Stimulated activated naive B cell treated with anti-CD40 and anti-IgM and Interleukin-4, amounts not matched to agents 10 μg/mL and 1 μg/mL and 100 μg/mL, for 72 hours (primary cell): Measurements from ENCODE around the gene PIK3R1.

Source experiments
- ATAC-seq, 2 donors: fragments of 150-1000 bp; cut with Tn5 transposase; replicated peaks; 2 replicates each; pipeline ENCODE4 v1.10.0; 2021; ENCODE audit warnings: moderate library complexity in 1 of 2
- DNase-seq: peaks from one replicate; pipeline ENCODE4 v3.0.0; 2021
- H3K27ac Mint-ChIP-seq: one replicate; pipeline ENCODE4 v1.8.0; 2022; ENCODE audit warnings: mild to moderate bottlenecking, mixed read lengths
- H3K27me3 Mint-ChIP-seq, 2 donors: one replicate each; pipeline ENCODE4 v1.8.0; 2022; ENCODE audit warnings: mixed read lengths in 2 of 2
- H3K36me3 Mint-ChIP-seq, 2 donors: one replicate each; pipeline ENCODE4 v1.8.0; 2022; ENCODE audit warnings: mixed read lengths in 2 of 2, mild to moderate bottlenecking in 1 of 2
- H3K4me1 Mint-ChIP-seq, 2 donors: one replicate each; pipeline ENCODE4 v1.8.0; 2022; ENCODE audit warnings: mixed read lengths in 2 of 2, mild to moderate bottlenecking in 1 of 2
- H3K4me3 Mint-ChIP-seq, 2 donors: one replicate each; pipeline ENCODE4 v1.8.0; 2022; ENCODE audit warnings: mild to moderate bottlenecking in 2 of 2, mixed read lengths in 2 of 2, moderate library complexity in 1 of 2
- H3K9me3 Mint-ChIP-seq, 2 donors: one replicate each; pipeline ENCODE4 v1.8.0; 2022; ENCODE audit warnings: mixed read lengths in 2 of 2, mild to moderate bottlenecking in 1 of 2

PIK3R1 gene

DNA sequence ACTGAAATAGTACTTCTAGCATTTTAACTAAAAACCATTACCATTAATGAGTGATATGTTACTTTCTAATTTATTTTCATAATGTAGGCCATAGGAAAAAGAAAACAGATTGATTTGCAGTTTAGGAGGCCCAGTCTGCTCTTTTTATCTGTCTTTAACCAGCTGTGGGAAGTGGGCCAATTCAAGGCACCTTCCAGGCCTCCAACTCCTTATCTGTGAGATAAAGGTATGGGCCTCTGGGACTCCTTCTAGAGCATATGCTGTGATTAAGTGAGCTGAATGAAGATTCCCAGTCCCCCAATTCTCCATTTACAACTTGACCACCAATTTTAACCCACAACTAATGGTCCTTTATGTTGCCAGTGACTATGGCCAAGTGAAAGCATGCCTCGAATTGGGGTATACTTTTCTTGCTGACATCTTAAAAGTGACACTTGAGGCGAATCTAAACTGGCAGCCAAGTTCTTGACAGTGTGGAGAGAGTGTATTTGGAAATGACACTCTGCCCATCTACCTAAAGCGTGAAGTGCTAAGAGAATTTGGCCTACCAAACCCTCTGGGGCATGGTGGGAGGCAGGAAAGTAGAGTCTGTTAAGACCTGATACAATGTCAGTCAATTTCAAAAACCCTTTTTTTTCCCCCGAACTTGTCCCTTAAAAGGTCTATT is 88.3 kb downstream of the PIK3R1 start:
- Mint-ChIP-seq H3K4me1 (peaks cover 8 to 21% of the 10 kb centered on the region in 2 donors), H3K4me3 (no peak overlapping the region), H3K36me3 (peaks cover 18 to 21% of the 10 kb centered on the region in 2 donors), H3K27me3 (no peaks in the 10 kb centered on the region), H3K27ac (no peak overlapping the region), H3K9me3 (no peaks in the 10 kb centered on the region)
- no peak for DNase-seq
- ATAC-seq, result no peak

DNA sequence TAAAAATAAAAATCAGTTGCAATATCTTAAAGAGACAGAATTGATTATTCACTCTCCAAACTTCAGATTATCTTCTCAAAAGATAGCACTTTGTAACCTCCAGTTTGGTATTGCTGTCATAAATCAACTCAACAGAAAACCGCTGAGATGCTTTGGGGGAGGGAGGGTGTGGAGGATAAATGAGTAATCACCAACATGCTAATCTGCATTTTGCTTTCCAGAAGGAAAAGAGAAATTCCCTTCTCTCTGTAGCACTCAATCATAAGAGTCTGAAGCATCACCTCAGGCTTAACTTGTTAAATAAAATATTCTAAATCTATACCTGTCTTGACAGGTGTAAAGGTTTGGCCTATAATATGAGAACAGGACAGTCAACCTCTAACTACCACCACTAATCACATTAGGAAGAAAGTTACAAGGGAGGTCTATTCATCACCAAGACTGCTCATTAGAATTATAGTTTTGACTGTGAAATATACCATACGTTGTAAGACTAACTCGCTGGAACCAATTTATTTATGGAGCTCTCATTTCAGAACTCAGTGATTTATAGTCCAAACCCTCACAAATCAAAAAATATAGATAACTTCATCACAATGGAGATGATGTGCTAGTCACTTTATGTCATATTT is 89.0 kb downstream of the PIK3R1 start:
- H3K4me1 Mint-ChIP-seq, result peaks cover 5 to 21% of the 10 kb centered on the region in 2 donors
- ATAC-seq (no peak), DNase-seq (no peak)
- peaks cover 14 to 17% of the 10 kb centered on the region in 2 donors for H3K36me3 Mint-ChIP-seq
- H3K9me3 Mint-ChIP-seq, result no peaks in the 10 kb centered on the region
- no peaks in the 10 kb centered on the region for H3K27me3 Mint-ChIP-seq
- H3K4me3 Mint-ChIP-seq, result no peak overlapping the region
- no peak overlapping the region for H3K27ac Mint-ChIP-seq

DNA sequence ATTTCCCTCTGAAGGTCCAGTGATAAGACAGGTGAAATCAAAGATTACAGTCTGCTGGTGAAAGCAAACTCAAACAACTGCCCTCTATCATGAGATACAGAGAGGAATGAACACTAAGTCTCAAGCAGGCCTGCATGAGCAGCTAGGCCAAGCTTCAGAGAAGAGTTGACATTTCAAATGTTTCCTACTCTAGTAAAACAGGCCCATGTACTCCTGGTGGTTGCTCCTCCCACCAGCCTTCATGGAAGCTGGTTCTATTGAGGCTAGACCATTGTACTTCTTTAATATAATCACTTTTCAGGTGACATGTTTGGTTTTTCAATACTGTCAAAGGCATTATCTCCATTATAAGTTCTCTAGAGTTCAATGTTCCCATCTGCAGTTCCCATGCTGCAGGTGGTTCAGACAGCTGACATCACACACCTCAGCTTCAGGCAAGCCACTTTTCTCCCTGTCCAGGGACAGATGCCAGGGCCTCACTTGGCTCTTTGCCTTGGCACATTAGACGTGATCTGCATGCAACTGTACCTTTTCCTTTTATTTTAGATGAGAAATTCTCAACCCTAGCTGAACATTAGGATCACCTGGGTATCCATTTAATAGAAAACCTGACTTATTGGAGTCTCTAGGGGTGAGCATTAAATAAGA is 89.8 kb downstream of the PIK3R1 start:
- Mint-ChIP-seq H3K9me3 (no peaks in the 10 kb centered on the region), H3K36me3 (peaks cover 11 to 15% of the 10 kb centered on the region in 2 donors), H3K4me1 (peaks cover 5 to 19% of the 10 kb centered on the region in 2 donors), H3K27me3 (no peaks in the 10 kb centered on the region), H3K27ac (peak overlapping the region; percentile 14), H3K4me3 (no peak overlapping the region)
- no peak for DNase-seq
- no peak for ATAC-seq

DNA sequence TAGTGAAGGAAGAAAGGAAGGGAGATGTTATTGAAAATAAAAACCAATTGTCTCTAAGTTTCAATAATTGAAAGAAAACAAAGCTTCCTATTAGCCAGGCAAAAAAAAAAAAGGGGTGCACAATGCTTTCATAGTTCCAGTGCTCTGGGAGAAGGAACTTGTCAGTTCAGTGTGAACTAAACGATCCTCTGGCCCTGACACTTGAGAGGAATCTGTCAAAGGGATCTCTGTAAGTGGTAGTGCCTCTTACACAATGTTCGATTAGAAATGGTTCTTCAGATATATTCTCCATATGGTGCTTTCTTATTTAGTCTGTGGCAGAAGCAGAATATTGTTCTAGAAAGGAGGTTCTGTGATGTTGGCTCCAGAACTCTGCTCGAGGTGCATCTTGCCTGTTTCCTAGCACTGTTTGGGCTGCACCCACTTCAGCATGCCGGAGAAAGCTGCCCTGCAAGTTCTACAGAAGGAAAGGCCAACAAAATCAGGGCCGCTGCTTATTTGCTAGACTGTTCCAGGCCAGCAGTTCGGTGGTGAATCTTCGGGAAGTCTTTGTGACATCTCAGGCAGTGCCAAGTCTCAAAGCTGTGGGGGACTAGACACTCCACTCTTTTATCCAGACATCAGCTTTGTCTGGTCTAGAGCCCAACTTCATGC is 90.9 kb downstream of the PIK3R1 start:
- DNase-seq, result no peak

DNA sequence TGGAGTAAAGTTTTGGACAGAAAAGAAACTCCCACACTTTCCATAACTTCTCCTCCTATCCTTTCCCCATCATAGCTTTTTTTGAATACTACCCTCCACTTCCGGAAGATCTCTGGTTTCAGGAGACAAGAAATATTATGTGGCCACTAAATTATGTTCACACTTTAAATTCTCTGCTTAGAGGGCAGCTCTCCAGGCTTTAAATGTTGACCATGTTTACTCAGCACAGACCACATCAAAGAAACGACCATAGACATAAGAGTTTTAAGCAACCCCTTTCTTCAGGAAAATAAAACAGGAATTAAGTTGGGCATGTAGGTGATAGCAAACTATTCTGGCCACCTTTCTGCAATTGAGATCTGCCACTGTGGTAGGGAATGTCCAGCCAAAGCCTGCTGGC is 97.8 kb downstream of the PIK3R1 start:
- ATAC-seq, result no peak
- Mint-ChIP-seq H3K4me1 (peaks cover 12 to 14% of the 10 kb centered on the region in 2 donors), H3K27ac (no peak overlapping the region), H3K9me3 (no peaks in the 10 kb centered on the region), H3K4me3 (no peak overlapping the region), H3K36me3 (no peaks in the 10 kb centered on the region), H3K27me3 (no peaks in the 10 kb centered on the region)
- no peak for DNase-seq

More for the DNA sequence above, 90.9 kb downstream of the PIK3R1 start:
- Mint-ChIP-seq H3K9me3 (no peaks in the 10 kb centered on the region), H3K4me3 (no peak overlapping the region), H3K36me3 (peaks cover 5 to 9% of the 10 kb centered on the region in 2 donors), H3K4me1 (peaks cover 5 to 12% of the 10 kb centered on the region in 2 donors), H3K27ac (no peak overlapping the region), H3K27me3 (no peaks in the 10 kb centered on the region)
- ATAC-seq, result no peak

DNA sequence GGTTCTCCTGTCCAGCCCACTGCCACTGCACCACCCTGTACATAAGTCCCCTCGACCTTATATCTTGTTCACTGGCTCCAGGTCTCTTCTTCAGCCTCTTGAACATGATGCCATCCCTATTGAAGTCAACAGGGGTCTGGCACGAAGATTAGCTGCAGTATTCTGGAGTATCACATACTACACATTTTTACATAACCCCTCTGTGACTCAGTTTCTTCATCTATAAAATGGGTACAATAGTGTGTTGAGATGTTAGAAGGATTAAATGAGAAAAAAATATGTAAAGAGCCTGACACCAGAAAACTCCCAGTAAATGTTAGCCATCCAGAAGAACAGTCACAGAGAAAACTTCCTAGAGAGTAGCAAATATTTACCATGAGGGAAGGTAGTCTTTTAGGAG is 98.9 kb downstream of the PIK3R1 start:
- peaks cover 12 to 14% of the 10 kb centered on the region in 2 donors for H3K4me1 Mint-ChIP-seq
- H3K9me3 Mint-ChIP-seq, result peaks cover 0 to 2% of the 10 kb centered on the region in 2 donors
- H3K4me3 Mint-ChIP-seq, result no peak overlapping the region
- DNase-seq (no peak), ATAC-seq (no peak)
- H3K27ac Mint-ChIP-seq, result no peak overlapping the region
- H3K27me3 Mint-ChIP-seq, result no peaks in the 10 kb centered on the region
- no peaks in the 10 kb centered on the region for H3K36me3 Mint-ChIP-seq

DNA sequence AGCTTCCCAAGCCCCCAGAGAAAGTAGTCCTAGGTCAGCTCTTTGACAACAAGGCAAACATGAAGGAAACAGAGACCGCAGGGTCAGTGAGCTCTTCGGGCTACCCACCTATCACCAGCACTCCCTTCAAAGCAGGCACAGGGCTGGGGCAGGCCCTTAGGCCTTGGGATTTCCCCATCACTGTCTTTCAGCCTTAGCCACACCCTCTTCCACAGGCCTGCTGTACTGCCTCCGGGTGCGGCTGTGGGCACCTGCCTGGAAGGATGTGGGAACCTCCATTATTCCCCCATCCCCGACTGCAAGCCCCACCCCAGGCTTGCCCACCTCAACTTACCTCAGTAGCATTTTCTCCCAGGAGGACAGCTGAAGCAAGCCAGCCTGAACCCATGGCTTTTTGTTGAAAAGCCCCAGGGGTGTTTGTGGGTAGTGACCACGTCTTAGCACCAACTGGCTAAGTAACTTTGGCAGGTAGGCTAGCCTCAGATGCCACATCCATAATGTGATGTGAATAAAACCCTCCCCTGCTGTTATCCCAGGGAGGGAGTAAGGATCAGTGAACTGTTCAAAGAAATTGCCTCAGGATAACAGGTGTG is 100.2 kb downstream of the PIK3R1 start:
- peaks cover 0 to 2% of the 10 kb centered on the region in 2 donors for H3K9me3 Mint-ChIP-seq
- no peak overlapping the region for H3K27ac Mint-ChIP-seq
- DNase-seq (peak; percentile 62), ATAC-seq (peak; percentile 99)
- no peaks in the 10 kb centered on the region for H3K36me3 Mint-ChIP-seq
- H3K27me3 Mint-ChIP-seq, result no peaks in the 10 kb centered on the region
- peaks cover 12 to 14% of the 10 kb centered on the region in 2 donors for H3K4me1 Mint-ChIP-seq
- no peak overlapping the region for H3K4me3 Mint-ChIP-seq

DNA sequence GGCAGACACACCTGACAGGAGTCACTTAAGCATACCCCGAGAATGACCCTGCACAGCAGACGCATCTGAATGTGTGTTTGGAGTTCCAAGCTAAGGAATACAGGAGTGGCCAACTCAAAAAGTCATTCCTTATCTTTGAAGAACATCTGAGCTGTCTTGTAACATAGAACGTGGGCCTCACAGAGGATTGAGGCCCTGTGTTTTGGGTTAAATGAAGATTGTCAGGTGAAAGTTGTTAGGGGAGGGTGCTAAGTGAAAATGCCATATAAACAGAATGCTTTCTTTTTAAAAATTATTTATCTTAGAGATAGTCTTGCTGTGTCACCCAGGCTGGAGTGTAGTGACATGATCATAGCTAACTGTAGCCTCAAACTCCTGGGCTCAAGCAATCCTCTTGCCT is 100.9 kb downstream of the PIK3R1 start:
- Mint-ChIP-seq H3K9me3 (peaks cover 0 to 2% of the 10 kb centered on the region in 2 donors), H3K27ac (no peak overlapping the region), H3K27me3 (no peaks in the 10 kb centered on the region), H3K4me3 (no peak overlapping the region), H3K4me1 (peaks cover 12 to 14% of the 10 kb centered on the region in 2 donors), H3K36me3 (no peaks in the 10 kb centered on the region)
- DNase-seq (no peak), ATAC-seq (no peak)

DNA sequence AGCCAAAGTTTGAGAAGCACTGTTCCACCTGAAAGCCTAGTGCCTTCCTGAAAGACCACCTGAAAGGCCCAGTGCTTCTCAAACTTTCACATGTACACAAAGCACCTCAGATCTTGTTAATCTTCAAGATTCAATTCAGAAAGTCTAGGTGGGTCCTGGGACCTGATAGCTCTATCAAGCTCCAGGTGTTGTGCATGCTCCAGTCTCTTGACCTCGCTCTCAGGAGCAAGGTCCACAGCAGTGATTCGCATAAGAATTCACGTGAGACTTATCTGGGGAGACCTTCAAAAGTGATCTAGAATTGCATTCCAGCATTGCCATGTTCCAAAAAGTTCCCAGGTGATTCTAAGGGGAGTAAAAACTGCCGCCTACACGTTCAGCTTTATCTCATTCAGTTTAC is 102.1 kb downstream of the PIK3R1 start:
- DNase-seq (no peak), ATAC-seq (no peak)
- no peak overlapping the region for H3K4me3 Mint-ChIP-seq
- no peaks in the 10 kb centered on the region for H3K36me3 Mint-ChIP-seq
- H3K27me3 Mint-ChIP-seq, result no peaks in the 10 kb centered on the region
- H3K9me3 Mint-ChIP-seq, result peaks cover 0 to 2% of the 10 kb centered on the region in 2 donors
- H3K4me1 Mint-ChIP-seq, result peaks cover 12 to 14% of the 10 kb centered on the region in 2 donors
- no peak overlapping the region for H3K27ac Mint-ChIP-seq

DNA sequence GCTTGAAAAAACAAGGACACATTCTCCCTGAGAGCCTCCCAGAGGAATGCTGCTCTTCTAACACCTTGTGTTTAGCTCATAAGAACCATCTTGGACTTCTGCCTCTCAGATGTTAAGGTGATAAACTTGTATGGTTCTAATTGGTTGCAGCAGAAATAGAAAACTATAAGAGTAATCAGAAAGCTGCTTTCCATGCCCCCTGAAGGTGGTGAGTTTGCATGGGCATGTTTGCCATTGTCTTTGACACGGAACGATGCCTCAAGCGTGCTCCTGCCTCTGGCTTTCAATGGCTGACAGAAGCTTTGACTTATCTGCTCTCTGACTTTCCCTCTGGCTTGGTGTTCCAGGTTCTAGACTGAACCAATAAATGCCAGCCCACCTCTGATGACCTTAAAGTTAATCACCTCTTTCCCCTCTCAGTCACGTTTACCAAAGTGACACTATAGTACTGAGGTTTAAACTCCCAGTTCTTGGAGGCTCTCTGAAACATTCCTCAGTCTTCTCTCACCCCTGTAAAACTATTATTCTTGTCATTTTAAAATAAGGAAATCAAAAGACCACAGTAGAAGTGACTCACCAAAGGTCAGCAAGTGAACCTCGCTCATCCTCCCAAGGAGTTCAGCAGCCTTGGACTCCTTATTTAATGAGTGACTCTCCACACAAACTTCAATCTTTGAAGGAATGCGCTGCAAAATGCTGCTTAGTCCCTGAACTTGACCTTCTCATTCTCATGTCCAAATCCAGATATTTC is 103.6 kb downstream of the PIK3R1 start:
- Mint-ChIP-seq H3K4me1 (peaks cover 12 to 14% of the 10 kb centered on the region in 2 donors), H3K4me3 (no peak overlapping the region), H3K9me3 (peaks cover 0 to 2% of the 10 kb centered on the region in 2 donors), H3K27ac (no peak overlapping the region), H3K36me3 (no peaks in the 10 kb centered on the region), H3K27me3 (no peaks in the 10 kb centered on the region)
- ATAC-seq (no peak), DNase-seq (no peak)

DNA sequence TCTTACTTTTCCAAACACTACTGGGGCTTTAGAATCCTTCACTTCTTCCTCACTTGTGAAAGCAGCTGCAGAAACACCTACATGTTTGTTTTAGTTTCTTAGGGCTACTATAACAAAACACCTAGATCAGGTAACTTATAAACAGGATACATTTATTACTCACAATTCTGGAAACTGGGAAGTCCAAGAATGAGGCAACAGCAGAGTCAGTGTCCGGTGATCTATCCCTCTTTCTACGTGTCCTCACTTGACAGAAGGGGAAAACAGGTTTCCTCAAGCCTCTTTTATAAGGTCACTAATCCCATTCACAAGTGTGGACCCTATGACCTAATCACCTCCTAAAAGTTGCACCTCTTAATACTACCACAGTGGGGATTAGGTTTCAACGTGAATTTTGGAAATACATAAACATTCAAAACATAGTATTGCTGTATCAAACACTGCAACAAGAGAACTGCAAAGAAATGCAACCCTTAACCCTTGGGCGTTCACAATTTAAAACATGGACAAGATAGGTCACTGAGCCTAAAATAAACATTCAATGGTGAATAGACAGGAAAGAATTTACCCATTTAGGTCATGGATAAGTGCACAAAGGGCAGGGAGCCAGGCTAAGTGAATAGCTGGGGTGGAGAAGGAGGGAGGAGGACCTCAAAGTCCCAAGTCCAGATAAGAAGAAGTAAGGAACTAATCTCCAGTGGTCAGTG is 104.3 kb downstream of the PIK3R1 start:
- no peak for DNase-seq
- H3K4me3 Mint-ChIP-seq, result no peak overlapping the region
- H3K27me3 Mint-ChIP-seq, result no peaks in the 10 kb centered on the region
- H3K9me3 Mint-ChIP-seq, result peaks cover 0 to 4% of the 10 kb centered on the region in 2 donors
- H3K36me3 Mint-ChIP-seq, result no peaks in the 10 kb centered on the region
- no peak overlapping the region for H3K27ac Mint-ChIP-seq
- ATAC-seq, result no peak
- peaks cover 12 to 14% of the 10 kb centered on the region in 2 donors for H3K4me1 Mint-ChIP-seq

DNA sequence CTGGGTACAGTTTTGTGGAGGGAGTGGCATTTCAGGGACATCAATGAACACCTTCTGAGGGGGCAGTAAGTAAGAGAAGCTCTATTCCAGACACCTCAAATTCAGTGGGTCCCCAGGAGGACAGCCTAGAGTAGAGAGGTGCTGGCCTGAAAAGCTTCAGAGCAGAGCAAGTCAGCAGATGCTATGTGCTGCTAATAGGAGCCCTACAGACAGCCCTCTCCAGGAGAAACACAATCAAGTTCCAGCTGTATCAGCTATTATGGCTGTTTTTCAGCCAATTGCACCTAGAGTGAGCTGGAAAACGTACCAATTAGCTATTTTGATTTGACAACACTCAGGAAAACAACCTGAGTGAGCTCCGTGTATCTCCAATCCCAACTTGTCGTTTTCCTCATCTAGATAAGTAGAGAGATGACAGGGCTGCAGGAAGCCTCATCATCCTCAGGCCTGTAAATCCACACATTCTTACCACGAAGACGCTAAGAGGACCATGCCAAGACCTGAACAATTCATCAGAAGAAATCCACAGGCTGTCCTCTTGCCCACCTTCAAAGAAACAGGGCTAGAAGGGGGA is 104.9 kb downstream of the PIK3R1 start:
- no peak for ATAC-seq
- no peak for DNase-seq
- peaks cover 0 to 4% of the 10 kb centered on the region in 2 donors for H3K27me3 Mint-ChIP-seq
- no peaks in the 10 kb centered on the region for H3K36me3 Mint-ChIP-seq
- H3K4me3 Mint-ChIP-seq, result no peak overlapping the region
- H3K4me1 Mint-ChIP-seq, result peaks cover 12 to 14% of the 10 kb centered on the region in 2 donors
- H3K27ac Mint-ChIP-seq, result no peak overlapping the region
- peaks cover 5 to 9% of the 10 kb centered on the region in 2 donors for H3K9me3 Mint-ChIP-seq

DNA sequence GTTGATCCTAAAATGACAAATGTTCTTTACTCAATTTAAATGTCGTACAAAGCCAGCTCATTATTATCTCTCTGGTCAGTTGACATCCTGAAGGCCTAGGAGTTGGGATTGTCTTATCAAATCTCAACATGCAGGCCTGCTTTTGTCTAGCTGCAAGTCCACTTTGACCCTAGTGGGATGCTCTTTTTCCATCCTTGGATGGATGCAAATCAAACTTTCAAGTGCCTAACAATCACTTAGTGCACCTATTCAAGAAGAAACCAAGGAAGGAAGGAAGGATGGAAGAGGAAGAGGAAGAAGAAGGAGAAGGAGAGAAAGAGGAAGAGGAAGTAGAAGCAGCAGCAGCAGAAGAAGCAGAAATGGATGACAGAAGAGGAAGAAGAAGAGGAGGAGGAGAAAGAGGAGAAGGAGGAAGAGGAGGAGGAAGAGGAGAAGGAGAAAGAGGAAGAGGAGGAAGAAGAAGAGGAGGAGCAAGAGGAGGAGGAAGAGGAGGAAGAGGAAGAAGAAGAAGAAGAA is 109.6 kb downstream of the PIK3R1 start:
- H3K36me3 Mint-ChIP-seq, result no peaks in the 10 kb centered on the region
- no peak overlapping the region for H3K27ac Mint-ChIP-seq
- ATAC-seq (no peak), DNase-seq (no peak)
- H3K9me3 Mint-ChIP-seq, result peaks cover 5 to 7% of the 10 kb centered on the region in 2 donors
- no peak overlapping the region for H3K4me3 Mint-ChIP-seq
- peaks cover 0 to 4% of the 10 kb centered on the region in 2 donors for H3K27me3 Mint-ChIP-seq
- H3K4me1 Mint-ChIP-seq, result peaks cover 4 to 5% of the 10 kb centered on the region in 2 donors
